ENCODE results near the gene PDE11A. TPM values are rescaled to one million over a fixed set of nuclear protein-coding genes. Genes with fewer than 3 reads are reported as not detected.

The PDE11A gene
- total RNA-seq, 6 experiments from 2014 or later, result 1.2 to 9.4 (median 6.3) TPM

DNA sequence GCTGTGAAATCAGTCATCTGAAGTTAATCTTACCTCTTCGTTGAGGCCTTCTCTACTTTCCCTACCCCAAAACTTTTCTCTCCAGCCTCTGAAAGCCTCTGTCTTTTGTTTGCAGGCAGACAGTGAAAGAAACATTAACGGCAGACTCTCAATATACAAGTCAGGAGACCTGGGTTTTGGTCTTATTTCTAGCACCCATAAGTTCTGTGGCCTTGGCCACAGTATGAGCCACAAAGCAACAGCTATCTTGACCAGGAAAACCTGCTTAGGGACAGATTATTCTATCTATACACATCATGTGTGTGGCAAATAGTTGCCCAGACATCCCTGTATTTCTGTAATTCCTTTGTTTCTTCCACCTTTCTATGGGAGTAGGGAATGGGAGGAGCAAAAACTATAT is 361.7 kb downstream of the PDE11A start:
- Histone ChIP-seq H3K27ac (no peak overlapping the region), H3K9me3 (no peaks in the 10 kb centered on the region), H3K27me3 (no peaks in the 10 kb centered on the region), H3K4me3 (no peak overlapping the region), H3K36me3 (no peaks in the 10 kb centered on the region), H3K4me1 (no peaks in the 10 kb centered on the region)
- intact Hi-C loops (cut with DNase I), result no loop called here
- no peak for DNase-seq
- no peak for TF ChIP-seq POLR2A (IDR thresholded peaks at IDR 0.05)
- TF ChIP-seq, protein P1, sequence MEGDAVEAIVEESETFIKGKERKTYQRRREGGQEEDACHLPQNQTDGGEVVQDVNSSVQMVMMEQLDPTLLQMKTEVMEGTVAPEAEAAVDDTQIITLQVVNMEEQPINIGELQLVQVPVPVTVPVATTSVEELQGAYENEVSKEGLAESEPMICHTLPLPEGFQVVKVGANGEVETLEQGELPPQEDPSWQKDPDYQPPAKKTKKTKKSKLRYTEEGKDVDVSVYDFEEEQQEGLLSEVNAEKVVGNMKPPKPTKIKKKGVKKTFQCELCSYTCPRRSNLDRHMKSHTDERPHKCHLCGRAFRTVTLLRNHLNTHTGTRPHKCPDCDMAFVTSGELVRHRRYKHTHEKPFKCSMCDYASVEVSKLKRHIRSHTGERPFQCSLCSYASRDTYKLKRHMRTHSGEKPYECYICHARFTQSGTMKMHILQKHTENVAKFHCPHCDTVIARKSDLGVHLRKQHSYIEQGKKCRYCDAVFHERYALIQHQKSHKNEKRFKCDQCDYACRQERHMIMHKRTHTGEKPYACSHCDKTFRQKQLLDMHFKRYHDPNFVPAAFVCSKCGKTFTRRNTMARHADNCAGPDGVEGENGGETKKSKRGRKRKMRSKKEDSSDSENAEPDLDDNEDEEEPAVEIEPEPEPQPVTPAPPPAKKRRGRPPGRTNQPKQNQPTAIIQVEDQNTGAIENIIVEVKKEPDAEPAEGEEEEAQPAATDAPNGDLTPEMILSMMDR (IDR thresholded peaks at IDR 0.05), result no peak
- WGBS (ENCODE audit: insufficient coverage, low coverage, low lambda C conversion rate, missing lambda C conversion rate), result 86% methylated on average over 2 of the region's 2 CpGs
- ATAC-seq, result no peak

DNA sequence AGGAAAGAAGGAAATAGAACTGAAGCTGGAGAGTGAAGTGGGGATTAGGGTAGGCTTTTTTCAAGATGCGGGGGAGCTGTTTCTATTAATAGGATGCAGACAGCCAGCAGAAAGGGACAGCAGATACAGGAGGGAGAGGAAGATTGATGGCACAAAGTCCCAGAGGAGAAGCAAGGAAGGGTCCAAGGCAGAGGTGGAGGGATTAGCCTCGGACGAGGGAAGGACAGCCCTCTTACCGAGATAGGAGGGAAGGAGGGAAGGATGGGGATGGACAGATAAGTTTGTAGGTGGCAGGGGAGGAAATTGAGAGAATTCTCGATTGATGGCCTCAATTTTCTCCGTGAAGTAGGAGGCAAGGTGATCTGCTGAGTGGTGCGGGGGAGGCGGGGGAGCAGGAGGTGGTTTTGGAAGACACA is 362.6 kb downstream of the PDE11A start:
- no peaks in the 10 kb centered on the region for H3K9me3 ChIP-seq
- TF ChIP-seq, protein P1 (IDR thresholded peaks at IDR 0.05), result no peak
- TF ChIP-seq POLR2A (IDR thresholded peaks at IDR 0.05), result no peak
- no peak for DNase-seq
- H3K27me3 ChIP-seq, result no peaks in the 10 kb centered on the region
- H3K4me3 ChIP-seq, result no peak overlapping the region
- H3K4me1 ChIP-seq, result no peaks in the 10 kb centered on the region
- no peak for ATAC-seq
- H3K36me3 ChIP-seq, result no peaks in the 10 kb centered on the region
- intact Hi-C loops (cut with DNase I), result no loop called here
- WGBS (ENCODE audit: insufficient coverage, low coverage, low lambda C conversion rate, missing lambda C conversion rate), result 84% methylated on average over 8 of the region's 8 CpGs
- no peak overlapping the region for H3K27ac ChIP-seq

DNA sequence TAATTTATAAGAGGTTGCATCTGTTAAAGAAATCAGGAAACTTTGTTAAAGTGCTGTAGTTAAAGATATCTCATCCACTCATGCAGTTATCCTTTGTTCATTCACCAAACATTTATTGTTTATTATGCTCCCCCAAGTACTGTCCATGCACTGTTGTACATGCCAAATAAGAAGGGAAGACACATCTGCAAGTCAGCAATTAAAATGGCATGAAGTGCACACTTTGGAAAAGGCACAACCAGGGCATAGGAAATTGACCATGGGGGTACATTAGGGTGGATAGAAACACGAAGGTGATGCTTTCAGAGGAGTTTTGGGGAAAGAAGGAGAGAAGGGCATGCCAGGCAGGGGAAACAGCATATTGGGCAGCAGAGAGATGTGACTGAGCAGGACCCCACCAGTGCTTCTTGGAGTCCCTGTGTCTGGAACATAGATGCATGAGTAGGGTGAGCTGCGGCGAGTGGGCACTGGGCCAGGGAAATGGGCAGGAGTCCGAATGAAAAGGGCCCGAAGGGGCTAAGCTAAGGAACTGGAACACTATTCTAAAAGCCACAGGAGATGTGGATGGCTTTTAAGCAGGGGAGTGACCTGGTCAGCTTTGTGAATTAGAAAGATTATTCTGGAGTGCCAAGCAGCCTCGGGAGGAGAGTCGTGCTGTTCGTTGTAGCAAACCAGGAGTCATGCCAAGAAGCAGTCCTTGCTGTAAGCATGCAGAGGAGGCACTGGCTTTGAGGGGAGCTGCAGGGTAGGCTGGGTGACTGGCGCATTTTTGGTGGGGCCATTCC is 363.7 kb downstream of the PDE11A start:
- ATAC-seq (no peak), DNase-seq (no peak)
- intact Hi-C loops (cut with DNase I), result no loop called here
- WGBS (ENCODE audit: insufficient coverage, low coverage, low lambda C conversion rate, missing lambda C conversion rate), result 70% methylated on average over 9 of the region's 9 CpGs
- Histone ChIP-seq H3K4me1 (no peaks in the 10 kb centered on the region), H3K9me3 (no peaks in the 10 kb centered on the region), H3K36me3 (no peaks in the 10 kb centered on the region), H3K27ac (no peak overlapping the region), H3K27me3 (no peaks in the 10 kb centered on the region), H3K4me3 (no peak overlapping the region)
- no peak for TF ChIP-seq POLR2A (IDR thresholded peaks at IDR 0.05)
- TF ChIP-seq, protein P1 (IDR thresholded peaks at IDR 0.05), result no peak

GRCh38 chr2:177708106-177708505 is 364.5 kb downstream of the PDE11A start:
- Histone ChIP-seq H3K36me3 (no peaks in the 10 kb centered on the region), H3K27me3 (no peaks in the 10 kb centered on the region), H3K9me3 (no peaks in the 10 kb centered on the region), H3K4me3 (no peak overlapping the region), H3K4me1 (no peaks in the 10 kb centered on the region), H3K27ac (no peak overlapping the region)
- DNase-seq, result no peak
- ATAC-seq, result no peak
- TF ChIP-seq, protein P1 (IDR thresholded peaks at IDR 0.05), result no peak
- no peak for TF ChIP-seq POLR2A (IDR thresholded peaks at IDR 0.05)
- intact Hi-C loops (cut with DNase I), result no loop called here
- 87% methylated on average over 2 of the region's 2 CpGs for WGBS (ENCODE audit: insufficient coverage, low coverage, low lambda C conversion rate, missing lambda C conversion rate)
